ENCODE results near the gene ZNF593. TPM values are rescaled to one million over a fixed set of nuclear protein-coding genes. Genes with fewer than 3 reads are reported as not detected.

The ZNF593 gene
- total RNA-seq, 1 experiment from 2014 or later, result 46.4 TPM

DNA sequence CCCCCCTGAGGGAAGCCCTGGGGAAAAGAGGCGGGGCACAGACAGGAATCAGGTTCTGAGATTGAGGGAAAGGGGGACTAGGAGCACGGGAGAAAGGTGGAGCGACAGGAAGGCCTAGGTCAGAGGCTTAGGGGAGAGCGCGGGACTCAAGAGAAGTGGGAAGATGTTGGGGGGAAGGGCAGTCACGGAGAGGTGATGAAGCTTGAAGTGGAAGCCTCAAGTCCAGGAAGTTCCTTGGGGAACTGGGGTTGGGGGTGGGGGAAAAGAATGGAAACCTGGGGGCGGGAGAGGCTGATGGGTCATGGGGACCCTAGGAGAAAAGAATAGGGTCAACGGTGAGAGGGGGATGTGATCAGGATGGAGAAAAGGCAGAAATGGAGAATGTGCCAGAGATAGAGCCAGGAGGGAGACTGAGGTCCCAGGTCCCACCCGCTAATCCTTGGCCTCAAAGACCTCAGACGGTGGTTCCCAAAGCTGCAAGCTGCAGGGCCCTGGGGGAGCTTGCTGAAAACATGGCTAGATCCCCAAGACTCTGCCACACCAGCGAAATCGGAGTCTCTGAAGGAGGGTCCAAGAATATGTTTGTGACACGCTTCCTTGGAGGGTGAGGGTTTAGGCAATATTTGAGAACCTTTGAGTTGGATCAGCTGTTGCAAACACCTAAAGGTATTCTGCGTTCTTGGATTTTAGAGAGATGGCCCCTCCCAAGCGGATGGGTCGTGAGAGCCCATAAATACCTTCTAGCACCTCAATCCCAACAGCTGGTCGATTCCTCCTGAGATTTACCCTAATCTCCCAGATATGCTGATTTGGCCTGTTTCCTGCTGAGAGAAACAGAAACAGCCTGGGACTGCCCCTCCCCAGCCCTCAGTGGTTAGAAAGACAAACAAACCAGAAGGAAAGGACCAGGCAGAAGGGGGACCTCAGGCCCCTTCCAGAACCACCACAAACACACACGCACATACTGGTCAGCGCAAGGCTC is 4.6 kb upstream of the ZNF593 start:
- in situ Hi-C loops (cut with HindIII; ENCODE audit: low sequenced_read_pairs), result loop anchor here (5.0 kb wide), 1 partner anchor 63 kb away; no protein-coding TSS in a partner anchor
- DNase-seq (ENCODE audit: low spot score), result no peak

GRCh38 chr1:26166719-26167281 is 2.9 kb upstream of the ZNF593 start:
- DNase-seq (ENCODE audit: low spot score), result no peak
- in situ Hi-C loops (cut with HindIII; ENCODE audit: low sequenced_read_pairs), result loop anchor here (5.0 kb wide), 1 partner anchor 64 kb away; no protein-coding TSS in a partner anchor

GRCh38 chr1:26168410-26169197 is 1.1 kb upstream of the ZNF593 start, which contains the start of gene C1orf232:
Gene C1orf232, minus strand, starts transcription at chr1:26168963. Its CDS starts 464 bp downstream, at chr1:26168499.
- DNase-seq (ENCODE audit: low spot score), result no peak
- in situ Hi-C loops (cut with HindIII; ENCODE audit: low sequenced_read_pairs), result loop anchor here (5.0 kb wide), 1 partner anchor 66 kb away; no protein-coding TSS in a partner anchor

DNA sequence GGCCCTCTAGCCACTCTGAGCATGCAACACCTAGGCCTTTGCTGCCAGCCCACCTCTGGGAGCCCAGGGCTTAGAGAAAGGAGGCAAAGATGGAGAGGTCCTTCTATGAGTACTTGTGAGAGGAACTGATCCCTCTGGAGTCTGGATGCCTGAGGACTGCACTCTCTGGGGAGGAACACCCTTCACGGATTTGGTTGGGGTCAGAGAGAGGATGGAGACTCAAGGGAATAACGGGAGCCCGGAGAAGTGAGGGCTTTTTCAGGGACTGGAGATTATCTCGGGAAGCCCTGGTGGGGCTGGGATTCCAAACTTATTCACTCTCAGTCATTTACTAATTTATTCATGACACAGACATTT is 532 bp upstream of the ZNF593 start:
- in situ Hi-C loops (cut with HindIII; ENCODE audit: low sequenced_read_pairs), result loop anchor here (5.0 kb wide), 1 partner anchor 67 kb away; no protein-coding TSS in a partner anchor

DNA sequence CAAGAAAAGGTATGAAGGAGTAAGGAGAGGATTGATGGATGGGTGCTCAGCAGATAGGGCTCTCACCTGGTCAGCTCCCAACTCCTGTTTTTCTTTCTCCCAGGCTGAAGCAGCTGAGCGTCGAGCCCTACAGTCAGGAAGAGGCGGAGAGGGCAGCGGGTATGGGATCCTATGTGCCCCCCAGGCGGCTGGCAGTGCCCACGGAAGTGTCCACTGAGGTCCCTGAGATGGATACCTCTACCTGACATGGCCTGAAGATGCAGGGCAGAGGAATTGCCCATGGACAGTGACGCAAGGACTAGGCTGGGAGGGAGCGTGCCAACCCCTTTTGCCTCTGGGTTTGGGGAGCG is 739 bp downstream of the ZNF593 start:
- in situ Hi-C loops (cut with HindIII; ENCODE audit: low sequenced_read_pairs), result no loop called here
- no peak for DNase-seq (ENCODE audit: low spot score)

More for the DNA sequence above, 532 bp upstream of the ZNF593 start:
- peak; percentile 17 for DNase-seq (ENCODE audit: low spot score)

DNA sequence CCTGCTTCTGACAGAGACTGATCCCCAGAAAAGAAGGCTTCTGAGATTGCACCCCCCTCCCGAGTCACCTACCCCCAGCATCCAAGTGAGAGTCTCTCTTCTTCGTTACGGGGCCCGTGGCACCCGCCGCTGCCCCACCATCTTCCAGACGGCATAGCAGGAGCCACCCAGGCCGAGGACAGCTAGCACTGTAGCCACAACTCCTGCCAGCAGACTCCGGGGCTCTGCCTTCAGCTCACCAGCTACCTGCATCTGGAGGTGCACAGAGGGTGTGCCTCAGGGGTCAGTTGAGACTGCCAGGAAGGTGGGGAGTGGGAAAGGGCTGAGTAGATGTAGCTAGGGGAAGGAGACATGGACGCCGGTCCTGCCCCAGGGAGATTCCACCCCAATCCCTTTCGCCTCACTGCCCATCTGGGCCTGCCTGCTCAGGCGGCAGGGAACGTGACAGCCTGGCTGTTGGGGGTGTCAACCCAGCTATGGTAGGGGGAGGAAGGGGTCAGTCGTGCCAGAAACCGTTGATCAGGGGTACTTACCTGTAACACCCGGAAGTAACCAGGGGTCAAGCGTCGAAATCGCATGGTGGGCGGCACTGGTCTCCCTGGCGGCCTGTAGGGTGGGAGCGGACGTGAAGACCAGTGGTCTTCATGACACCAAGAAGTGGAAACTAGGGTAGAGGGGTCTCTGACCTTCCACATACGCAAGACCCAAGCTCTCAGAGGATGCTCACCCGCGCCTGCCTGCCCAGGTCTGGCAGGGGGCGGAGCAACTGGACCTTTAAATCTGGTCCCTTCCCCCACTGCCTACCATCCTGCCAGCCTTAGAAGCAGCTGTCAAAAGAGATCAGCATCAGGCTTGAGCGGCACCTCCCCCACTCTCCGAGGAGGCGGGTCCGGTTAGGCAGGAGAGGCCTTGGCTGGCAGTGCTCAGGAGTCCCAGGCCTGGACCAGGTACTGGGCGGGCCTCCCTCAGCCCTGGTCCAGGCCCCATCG is 1.7 kb downstream of the ZNF593 start, which contains the start of gene ZNF593OS:
Gene ZNF593OS (minus strand): TSS at position 749 of the 989 bp plus-strand sequence. CDS start 171 bp downstream, at position 578.
- in situ Hi-C loops (cut with HindIII; ENCODE audit: low sequenced_read_pairs), result no loop called here
- no peak for DNase-seq (ENCODE audit: low spot score)

DNA sequence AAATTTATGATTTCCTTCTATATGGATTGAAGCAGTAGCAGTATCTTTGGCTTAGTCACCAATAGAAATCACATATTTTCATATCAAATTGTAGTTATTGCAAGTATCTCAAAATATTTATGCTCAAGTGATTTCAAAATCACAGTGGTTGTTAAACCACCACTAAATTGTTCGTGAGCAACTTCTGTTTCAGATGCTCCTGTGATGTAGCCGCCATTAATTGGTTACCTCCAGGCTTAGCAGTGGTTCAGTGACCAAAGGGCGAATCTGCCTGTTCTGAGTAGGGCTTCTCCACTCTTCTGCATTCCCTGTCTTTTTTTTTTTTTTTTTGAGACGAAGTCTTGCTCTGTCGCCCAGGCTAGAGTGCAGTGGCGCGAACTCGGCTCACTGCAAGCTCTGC is 5.6 kb downstream of the ZNF593 start:
- in situ Hi-C loops (cut with HindIII; ENCODE audit: low sequenced_read_pairs), result no loop called here
- no peak for DNase-seq (ENCODE audit: low spot score)

- in situ Hi-C loops (cut with HindIII; ENCODE audit: low sequenced_read_pairs), result no loop called here
- no peak for DNase-seq (ENCODE audit: low spot score)
Observed at GRCh38 chr1:26177182-26177684, 7.5 kb downstream of the ZNF593 start, which contains the start of gene CNKSR1. Gene CNKSR1, plus strand, starts transcription at chr1:26177491. Its CDS starts 57 bp downstream, at chr1:26177548.

DNA sequence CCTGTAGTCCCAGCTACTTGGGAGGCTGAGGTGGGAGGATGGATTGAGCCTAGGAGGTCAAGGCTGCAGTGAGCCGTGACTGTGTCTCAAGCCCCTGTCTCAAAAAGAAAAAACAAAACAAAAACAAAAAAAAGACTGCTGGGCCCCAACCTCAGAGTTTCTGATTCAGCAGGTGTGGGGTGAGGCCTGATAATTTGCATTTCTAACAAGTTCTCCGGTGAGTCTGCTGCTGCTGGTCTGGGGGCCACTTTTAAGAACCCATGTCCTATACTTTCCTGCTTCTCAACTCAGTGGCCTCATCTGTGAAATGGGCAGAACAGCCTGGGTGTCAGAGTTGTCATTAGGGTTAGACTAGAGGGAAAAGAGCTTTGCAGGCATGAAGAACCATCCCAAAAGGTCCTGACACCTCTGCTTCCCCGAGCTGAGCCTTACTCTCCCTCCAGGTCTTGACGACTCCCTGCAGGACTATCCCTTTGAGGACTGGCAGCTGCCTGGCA is 10.3 kb downstream of the ZNF593 start:
- in situ Hi-C loops (cut with HindIII; ENCODE audit: low sequenced_read_pairs), result no loop called here
- DNase-seq (ENCODE audit: low spot score), result no peak

DNA sequence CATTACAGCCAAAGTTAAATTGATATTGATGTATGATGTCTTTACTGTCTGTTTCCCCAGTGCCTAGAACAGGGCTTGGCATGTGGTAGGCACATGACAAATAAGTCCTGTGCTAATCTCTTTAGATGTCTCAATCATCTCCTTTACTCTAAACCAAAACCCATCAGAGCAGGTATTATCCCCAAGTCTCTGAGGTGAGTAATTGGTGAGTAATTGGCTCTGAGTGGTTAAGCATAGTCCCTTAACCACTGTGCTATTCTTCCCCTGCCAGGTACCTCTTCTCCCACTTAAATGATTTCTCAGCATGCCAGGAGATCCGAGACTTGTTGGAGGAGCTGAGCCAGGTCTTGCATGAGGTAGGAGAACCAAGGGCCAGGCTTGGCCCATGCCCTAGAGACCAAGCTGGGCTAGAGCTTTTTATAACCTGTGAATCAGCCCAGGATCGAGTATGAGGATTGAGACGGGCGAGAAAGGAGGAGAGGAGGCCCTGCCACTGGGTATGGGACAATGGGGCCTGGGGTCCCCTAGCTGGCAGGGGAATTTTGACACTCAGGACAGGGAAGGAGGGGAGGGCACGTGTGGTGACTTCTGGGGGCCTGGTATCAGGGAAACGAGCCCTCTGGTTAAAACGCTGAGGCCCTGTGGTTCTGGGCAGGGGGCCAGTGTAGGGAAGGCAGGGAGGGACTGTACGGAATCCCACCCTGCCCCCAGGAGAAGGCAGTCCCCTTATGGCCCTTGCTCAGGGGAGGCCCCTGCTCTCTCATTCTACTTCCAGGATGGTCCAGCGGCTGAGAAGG is 12.1 kb downstream of the ZNF593 start:
- in situ Hi-C loops (cut with HindIII; ENCODE audit: low sequenced_read_pairs), result no loop called here
- no peak for DNase-seq (ENCODE audit: low spot score)

GRCh38 chr1:26182383-26182696 is 12.6 kb downstream of the ZNF593 start:
- DNase-seq (ENCODE audit: low spot score), result no peak
- in situ Hi-C loops (cut with HindIII; ENCODE audit: low sequenced_read_pairs), result no loop called here

- no peak for DNase-seq (ENCODE audit: low spot score)
- in situ Hi-C loops (cut with HindIII; ENCODE audit: low sequenced_read_pairs), result no loop called here
Observed at GRCh38 chr1:26184086-26184485, 14.4 kb downstream of the ZNF593 start.

DNA sequence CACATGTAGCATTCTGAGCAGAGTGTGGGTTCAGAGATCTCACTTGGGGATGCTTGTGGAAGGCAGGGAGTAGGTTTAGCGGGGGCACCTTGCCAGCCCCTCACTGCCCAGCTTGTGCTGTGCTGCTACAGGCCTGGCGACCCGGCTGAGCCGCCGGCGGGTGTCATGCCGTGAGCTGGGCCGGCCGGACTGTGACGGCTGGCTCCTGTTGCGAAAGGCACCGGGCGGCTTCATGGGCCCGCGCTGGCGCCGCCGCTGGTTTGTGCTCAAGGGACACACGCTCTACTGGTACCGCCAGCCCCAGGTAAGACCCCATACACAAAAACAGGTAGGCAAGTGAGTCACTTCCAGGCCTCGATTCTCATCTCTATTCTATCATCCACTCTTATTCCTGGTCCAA is 15.2 kb downstream of the ZNF593 start:
- in situ Hi-C loops (cut with HindIII; ENCODE audit: low sequenced_read_pairs), result no loop called here
- DNase-seq (ENCODE audit: low spot score), result no peak

DNA sequence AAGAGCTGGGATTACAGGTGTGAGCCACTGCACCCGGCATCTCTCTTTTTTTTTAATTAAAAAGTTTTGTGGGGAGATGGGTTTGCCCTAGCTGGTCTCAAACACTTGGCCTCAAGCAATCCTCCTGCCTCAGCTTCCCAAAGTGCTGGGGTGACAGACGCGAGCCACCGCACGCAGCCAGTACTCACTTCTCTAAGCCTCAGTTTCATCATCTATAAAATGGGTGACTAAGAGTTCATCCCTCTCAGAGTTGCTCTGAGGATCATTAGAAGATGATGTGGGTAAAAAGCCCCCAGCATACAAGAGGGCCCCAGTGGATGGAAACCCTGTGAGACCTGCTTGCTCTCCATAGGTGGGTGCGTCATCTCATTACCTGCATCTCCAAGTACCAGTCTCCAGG is 18.2 kb downstream of the ZNF593 start:
- in situ Hi-C loops (cut with HindIII; ENCODE audit: low sequenced_read_pairs), result no loop called here
- DNase-seq (ENCODE audit: low spot score), result no peak

DNA sequence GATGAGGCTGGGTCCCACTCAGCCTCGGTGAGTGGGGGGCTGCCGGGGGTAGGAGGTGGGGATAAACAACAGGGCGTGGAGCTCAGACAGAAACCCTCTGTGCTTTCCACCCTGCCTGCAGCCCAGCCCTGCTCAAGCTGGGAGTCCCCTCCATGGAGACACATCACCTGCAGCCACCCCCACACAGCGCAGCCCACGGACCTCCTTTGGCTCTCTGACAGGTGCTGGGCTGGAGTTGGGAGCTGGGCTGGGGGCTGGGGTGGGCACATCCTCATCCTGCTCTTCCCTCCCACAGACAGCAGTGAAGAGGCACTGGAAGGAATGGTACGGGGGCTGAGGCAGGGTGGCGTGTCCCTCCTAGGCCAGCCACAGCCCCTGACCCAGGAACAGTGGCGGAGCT is 18.8 kb downstream of the ZNF593 start:
- in situ Hi-C loops (cut with HindIII; ENCODE audit: low sequenced_read_pairs), result no loop called here
- DNase-seq (ENCODE audit: low spot score), result no peak

- no peak for DNase-seq (ENCODE audit: low spot score)
- in situ Hi-C loops (cut with HindIII; ENCODE audit: low sequenced_read_pairs), result no loop called here
Observed at GRCh38 chr1:26189331-26189730, 19.6 kb downstream of the ZNF593 start.

- no peak for DNase-seq (ENCODE audit: low spot score)
- in situ Hi-C loops (cut with HindIII; ENCODE audit: low sequenced_read_pairs), result no loop called here
Observed at GRCh38 chr1:26189751-26190275, 20.1 kb downstream of the ZNF593 start.

Measured in G401 (cell line).